C4-2B (cell line): ENCODE results near the gene SLC22A4.

ENCODE experiments used
- H3K27ac ChIP-seq: fragments of 450-650 bp; 2 replicates; pipeline ENCODE4 v1.5.1; 2017
- ZFX ChIP-seq: fragments of 450-650 bp; IDR thresholded peaks from 2 replicates; pipeline ENCODE4 v1.6.1; 2017
- TF ChIP-seq, protein P1 (sequence below): fragments of 450-650 bp; conservative IDR thresholded peaks from 2 replicates; pipeline ENCODE4 v1.5.1; 2017; ENCODE audit warnings: mild to moderate bottlenecking

The SLC22A4 gene

DNA sequence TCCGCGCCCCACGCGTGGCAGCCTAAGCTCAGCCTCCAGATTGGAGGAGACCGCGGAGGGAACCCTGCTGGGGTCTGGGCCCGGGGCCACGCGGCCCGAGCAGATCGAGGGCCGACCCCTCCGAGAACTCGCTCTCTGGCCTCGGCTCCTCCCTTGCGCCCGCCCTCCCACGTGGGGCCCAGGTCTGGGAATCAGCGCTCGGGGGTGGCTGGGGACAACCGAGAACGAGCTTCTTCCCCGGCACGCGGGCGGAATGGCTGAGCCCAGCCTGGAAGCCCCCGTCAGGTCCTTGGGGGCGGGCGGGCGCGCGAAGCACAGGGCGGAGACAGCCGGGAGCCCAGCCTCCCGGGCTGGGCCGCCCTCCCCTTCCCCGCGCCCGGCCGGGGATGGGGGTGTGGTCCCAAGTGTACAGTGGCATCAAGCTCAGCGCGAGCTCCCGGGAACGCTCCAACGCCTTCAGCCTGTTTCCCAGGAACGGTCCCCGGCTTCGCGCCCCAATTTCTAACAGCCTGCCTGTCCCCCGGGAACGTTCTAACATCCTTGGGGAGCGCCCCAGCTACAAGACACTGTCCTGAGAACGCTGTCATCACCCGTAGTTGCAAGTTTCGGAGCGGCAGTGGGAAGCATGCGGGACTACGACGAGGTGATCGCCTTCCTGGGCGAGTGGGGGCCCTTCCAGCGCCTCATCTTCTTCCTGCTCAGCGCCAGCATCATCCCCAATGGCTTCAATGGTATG is at the start of gene SLC22A4:
SLC22A4 (plus strand) TSS at position 403 of the 736 bp plus-strand sequence; CDS start at position 626, 223 bp downstream.
- TF ChIP-seq, protein P1, sequence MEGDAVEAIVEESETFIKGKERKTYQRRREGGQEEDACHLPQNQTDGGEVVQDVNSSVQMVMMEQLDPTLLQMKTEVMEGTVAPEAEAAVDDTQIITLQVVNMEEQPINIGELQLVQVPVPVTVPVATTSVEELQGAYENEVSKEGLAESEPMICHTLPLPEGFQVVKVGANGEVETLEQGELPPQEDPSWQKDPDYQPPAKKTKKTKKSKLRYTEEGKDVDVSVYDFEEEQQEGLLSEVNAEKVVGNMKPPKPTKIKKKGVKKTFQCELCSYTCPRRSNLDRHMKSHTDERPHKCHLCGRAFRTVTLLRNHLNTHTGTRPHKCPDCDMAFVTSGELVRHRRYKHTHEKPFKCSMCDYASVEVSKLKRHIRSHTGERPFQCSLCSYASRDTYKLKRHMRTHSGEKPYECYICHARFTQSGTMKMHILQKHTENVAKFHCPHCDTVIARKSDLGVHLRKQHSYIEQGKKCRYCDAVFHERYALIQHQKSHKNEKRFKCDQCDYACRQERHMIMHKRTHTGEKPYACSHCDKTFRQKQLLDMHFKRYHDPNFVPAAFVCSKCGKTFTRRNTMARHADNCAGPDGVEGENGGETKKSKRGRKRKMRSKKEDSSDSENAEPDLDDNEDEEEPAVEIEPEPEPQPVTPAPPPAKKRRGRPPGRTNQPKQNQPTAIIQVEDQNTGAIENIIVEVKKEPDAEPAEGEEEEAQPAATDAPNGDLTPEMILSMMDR, result no peak
- peak; percentile 38; the same call in 1 of the 2 replicates for TF ChIP-seq ZFX
- peak within 1 kb of the TSS; percentile 87 for H3K27ac ChIP-seq

DNA sequence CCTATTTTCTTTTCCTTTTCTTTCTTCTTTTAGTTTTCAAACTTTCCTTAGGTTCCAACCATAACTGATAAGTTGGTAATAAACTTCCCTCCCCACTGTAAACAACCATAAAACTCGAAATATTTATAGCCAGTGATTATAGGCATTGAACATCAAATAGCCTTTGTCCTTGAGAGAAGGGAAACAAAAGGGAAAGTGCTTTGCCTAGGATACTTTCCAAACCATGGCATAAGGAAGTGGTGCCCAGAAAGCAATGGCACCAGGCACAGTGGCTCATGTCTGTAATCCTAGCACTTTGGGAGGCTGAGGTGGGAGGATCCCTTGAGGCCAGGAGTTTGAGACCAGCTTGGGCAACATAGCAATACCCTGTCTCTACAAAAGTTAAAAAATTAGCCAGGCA is 48.6 kb upstream of the SLC22A4 start:
- TF ChIP-seq, protein P1, result no peak
- H3K27ac ChIP-seq, result no peak overlapping the region

DNA sequence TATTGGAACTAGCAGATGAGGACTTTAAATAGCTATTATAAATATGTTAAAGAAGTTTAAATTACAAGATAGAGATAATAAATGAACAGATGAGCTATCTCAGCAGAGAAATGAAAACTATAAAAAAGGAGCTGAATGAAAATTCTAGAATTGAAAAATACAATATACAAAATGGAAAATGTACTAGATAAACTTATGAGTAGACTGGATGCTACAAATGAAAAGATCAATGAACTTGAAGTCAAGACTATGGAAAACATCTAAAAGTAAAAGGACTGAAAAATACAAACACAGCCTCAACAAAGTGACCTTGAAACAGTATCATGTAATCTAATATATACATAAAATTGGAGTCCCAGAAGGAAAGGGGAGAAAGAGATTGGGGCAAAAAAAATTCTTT is 47.4 kb upstream of the SLC22A4 start:
- TF ChIP-seq, protein P1, result no peak
- TF ChIP-seq ZFX, result no peak
- H3K27ac ChIP-seq, result no peak overlapping the region

DNA sequence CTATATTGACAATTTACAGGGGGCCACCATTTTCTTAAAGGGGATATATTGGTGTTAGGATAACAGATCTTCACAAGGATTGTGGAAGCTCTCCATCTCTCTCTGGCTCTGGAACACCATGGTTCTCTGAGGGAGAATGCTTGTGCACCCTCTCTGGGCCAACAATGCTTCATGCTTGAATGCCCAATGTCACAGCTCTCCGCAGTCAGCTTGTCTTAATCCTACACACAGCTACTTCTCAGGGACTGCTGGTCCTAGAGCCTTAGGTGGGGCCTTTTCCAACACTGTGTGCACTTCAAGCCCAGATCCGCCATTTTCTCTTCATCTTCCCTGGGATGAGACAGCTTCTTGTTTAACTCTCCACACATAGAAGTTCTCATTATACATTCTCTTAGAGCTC is 43.6 kb upstream of the SLC22A4 start:
- no peak overlapping the region for H3K27ac ChIP-seq
- TF ChIP-seq, protein P1, result no peak

DNA sequence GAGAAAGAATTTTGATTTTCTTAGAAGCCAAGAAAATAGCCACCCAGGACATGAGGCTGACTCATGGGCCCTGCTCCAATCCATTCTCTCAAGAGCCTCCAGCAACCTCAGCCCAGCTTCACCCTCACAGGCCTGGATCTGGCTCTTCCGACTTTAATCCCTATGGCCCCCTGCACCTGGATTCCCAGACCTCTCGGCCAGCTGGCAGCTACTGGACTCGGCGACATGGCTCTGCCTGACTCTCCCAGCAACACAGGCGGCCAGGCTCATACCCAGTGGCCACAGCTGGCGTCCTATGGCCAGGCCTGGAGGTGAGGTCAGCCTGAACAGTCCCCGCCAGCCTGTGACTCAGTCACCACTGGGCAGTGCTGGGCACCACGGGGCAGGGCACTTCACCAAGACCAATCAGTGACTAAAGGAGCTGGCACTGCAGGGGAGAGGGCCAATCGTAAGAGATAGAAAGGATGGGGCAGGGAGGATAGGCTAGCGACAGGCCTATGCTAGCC is 42.9 kb upstream of the SLC22A4 start:
- TF ChIP-seq ZFX, result no peak
- TF ChIP-seq, protein P1, result no peak
- no peak overlapping the region for H3K27ac ChIP-seq

DNA sequence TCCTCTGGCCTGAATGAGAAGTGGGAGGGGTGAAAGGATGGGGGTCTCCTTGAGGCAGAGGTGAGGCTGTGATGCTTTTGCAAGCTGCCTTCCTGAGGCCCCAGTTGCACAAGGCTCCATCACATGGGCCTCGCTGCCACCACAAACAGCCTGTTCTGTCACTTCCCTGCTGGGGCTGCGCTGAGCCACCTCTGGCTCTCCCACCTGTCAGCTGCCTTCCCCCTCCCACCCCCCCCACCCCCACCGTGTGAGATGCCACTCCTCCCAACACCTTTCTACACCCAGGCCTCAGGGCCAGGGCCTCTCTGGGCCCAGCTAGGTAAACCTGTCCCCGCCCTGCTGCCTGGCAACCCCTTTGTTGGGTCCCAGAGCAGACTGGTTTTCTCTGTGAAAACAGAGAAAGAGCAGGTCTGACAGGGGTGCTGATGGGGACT is 41.2 kb upstream of the SLC22A4 start:
- no peak for TF ChIP-seq ZFX
- TF ChIP-seq, protein P1, result no peak

DNA sequence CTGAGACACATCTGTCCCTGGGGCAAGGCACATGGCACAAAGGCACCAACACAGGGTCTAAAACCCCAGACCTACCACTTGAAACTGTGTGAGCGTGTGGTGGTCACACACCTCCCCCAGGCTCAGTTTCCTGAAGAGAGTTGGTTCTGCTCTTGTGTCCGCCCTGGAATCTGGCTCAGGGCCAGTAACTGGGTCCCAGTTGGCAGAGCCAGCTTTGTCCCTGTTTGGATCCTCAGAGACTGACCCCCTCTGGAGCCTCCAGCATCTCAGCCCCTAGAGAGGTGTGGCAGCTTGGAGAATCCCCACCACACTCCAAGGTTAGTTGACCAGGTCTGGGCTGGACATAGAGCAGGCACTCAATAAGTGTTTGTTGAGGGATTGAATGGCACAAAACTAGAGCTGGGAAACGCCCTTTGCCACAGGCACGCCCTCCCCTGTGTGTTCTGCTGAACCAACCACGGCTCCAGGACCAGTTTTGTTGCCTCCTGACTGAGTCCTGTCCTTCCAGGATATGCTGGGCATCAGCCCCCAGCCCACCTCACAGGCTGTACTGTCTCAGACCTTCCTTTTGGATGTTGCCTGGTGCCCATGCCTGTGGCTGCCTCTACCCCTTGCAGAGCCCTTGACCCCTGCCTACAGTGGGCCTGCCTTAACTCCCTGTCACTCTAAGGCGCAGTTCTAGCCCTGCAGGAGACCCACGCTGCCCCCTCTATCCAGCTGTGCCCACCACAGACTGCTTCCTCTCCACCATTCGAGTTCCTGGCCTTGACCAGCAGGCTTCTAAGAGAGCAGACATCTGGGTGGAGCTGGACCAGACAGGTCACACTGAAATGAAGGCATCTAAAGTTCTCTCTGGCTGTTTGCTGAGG is 40.5 kb upstream of the SLC22A4 start:
- TF ChIP-seq, protein P1, result no peak
- TF ChIP-seq ZFX, result no peak
- H3K27ac ChIP-seq, result peak overlapping the region; percentile 38

More for the DNA sequence above, 41.2 kb upstream of the SLC22A4 start:
- H3K27ac ChIP-seq, result no peak overlapping the region
